ENCODE measurements around the gene MAP3K7CL. TPM values are rescaled to one million over a fixed set of nuclear protein-coding genes. Genes with fewer than 3 reads are reported as not detected.
A peak's percentile ranks its signal among the peaks of the same experiment; 100 is the strongest.

MAP3K7CL gene
- polyA plus RNA-seq, 1 donor (not counting 4 experiments of a cell fraction or from before 2014, with no cell fraction given), result 17.3 TPM

- H3K27ac ChIP-seq (ENCODE audit: control insufficient read depth, insufficient read depth, low read length), result no peak overlapping the region
- H3K4me1 ChIP-seq (ENCODE audit: control insufficient read depth, extremely low read depth, insufficient read depth, low read length), result peaks cover 21% of the 10 kb centered on the region
- no peak overlapping the region for H2AFZ ChIP-seq (ENCODE audit: control insufficient read depth, low read length)
- H3K27me3 ChIP-seq (ENCODE audit: control insufficient read depth, extremely low read depth, insufficient read depth, low read length), result no peaks in the 10 kb centered on the region
- H3K4me2 ChIP-seq (ENCODE audit: control insufficient read depth, extremely low read depth, insufficient read depth, low read depth, low read length), result no peak overlapping the region
- FAIRE-seq, result no peak
- no peaks in the 10 kb centered on the region for H3K9me1 ChIP-seq (ENCODE audit: control insufficient read depth, extremely low read depth, insufficient read depth, low read length)
- TF ChIP-seq EZH2 (IDR thresholded peaks at IDR 0.05; ENCODE audit: low read length), result no peak
- no peak for TF ChIP-seq CTCF (optimal IDR thresholded peaks at IDR 0.05 in 1 of 3, IDR thresholded peaks at IDR 0.05 in 1 of 3, conservative IDR thresholded peaks at IDR 0.05 in 1 of 3; ENCODE audit: extremely low read depth in 1 of 3, insufficient read depth in 2 of 3, low read length in 3 of 3)
- dilution Hi-C loops (cut with MboI; ENCODE audit: extremely low pct_ligation_motif_present, low sequenced_read_pairs), result no loop called here
- DNase-seq (ENCODE audit: low read depth, low spot score), result no peak
- no peaks in the 10 kb centered on the region for H3K36me3 ChIP-seq (ENCODE audit: control insufficient read depth in 2 of 2, extremely low read depth in 1 of 2, insufficient read depth in 2 of 2, low read length in 2 of 2)
- H3K9me3 ChIP-seq (ENCODE audit: control insufficient read depth, low read depth, low read length), result no peaks in the 10 kb centered on the region
- H3K4me3 ChIP-seq (ENCODE audit: control insufficient read depth in 2 of 3, extremely low read depth in 1 of 3, insufficient read depth in 2 of 3, low read depth in 1 of 3, low read length in 3 of 3), result no peak overlapping the region
- H3K79me2 ChIP-seq (ENCODE audit: control insufficient read depth, insufficient read depth, low read length), result no peaks in the 10 kb centered on the region
- no peaks in the 10 kb centered on the region for H4K20me1 ChIP-seq (ENCODE audit: control insufficient read depth, extremely low read depth, insufficient read depth, low read length)
- H3K9ac ChIP-seq (ENCODE audit: control insufficient read depth, extremely low read depth, insufficient read depth, low read length), result no peak overlapping the region
Measured at GRCh38 chr21:29172282-29172681, 41.8 kb downstream of the MAP3K7CL start.

DNA sequence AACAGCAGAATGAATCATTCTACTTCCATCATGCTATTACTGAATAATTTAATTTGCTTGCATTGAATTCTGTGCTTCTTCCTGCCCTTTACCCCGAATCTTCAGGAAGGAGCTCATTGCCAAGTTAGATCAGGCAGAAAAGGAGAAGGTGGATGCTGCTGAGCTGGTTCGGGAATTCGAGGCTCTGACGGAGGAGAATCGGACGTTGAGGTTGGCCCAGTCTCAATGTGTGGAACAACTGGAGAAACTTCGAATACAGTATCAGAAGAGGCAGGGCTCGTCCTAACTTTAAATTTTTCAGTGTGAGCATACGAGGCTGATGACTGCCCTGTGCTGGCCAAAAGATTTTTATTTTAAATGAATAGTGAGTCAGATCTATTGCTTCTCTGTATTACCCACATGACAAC is 44.2 kb downstream of the MAP3K7CL start:
- H3K4me3 ChIP-seq (ENCODE audit: control insufficient read depth in 2 of 3, extremely low read depth in 1 of 3, insufficient read depth in 2 of 3, low read depth in 1 of 3, low read length in 3 of 3), result no peak overlapping the region
- TF ChIP-seq EZH2 (IDR thresholded peaks at IDR 0.05; ENCODE audit: low read length), result no peak
- no peaks in the 10 kb centered on the region for H3K9me3 ChIP-seq (ENCODE audit: control insufficient read depth, low read depth, low read length)
- peak overlapping the region; percentile 25 for H3K4me2 ChIP-seq (ENCODE audit: control insufficient read depth, extremely low read depth, insufficient read depth, low read depth, low read length)
- no peak for FAIRE-seq
- peak overlapping the region; percentile 13 for H3K27ac ChIP-seq (ENCODE audit: control insufficient read depth, insufficient read depth, low read length)
- H3K9me1 ChIP-seq (ENCODE audit: control insufficient read depth, extremely low read depth, insufficient read depth, low read length), result no peaks in the 10 kb centered on the region
- peak overlapping the region; percentile 77 for H2AFZ ChIP-seq (ENCODE audit: control insufficient read depth, low read length)
- H3K4me1 ChIP-seq (ENCODE audit: control insufficient read depth, extremely low read depth, insufficient read depth, low read length), result peaks cover 19% of the 10 kb centered on the region
- H3K9ac ChIP-seq (ENCODE audit: control insufficient read depth, extremely low read depth, insufficient read depth, low read length), result peak overlapping the region; percentile 39
- H3K27me3 ChIP-seq (ENCODE audit: control insufficient read depth, extremely low read depth, insufficient read depth, low read length), result no peaks in the 10 kb centered on the region
- H3K36me3 ChIP-seq (ENCODE audit: control insufficient read depth in 2 of 2, extremely low read depth in 1 of 2, insufficient read depth in 2 of 2, low read length in 2 of 2), result no peaks in the 10 kb centered on the region
- H3K79me2 ChIP-seq (ENCODE audit: control insufficient read depth, insufficient read depth, low read length), result no peaks in the 10 kb centered on the region
- H4K20me1 ChIP-seq (ENCODE audit: control insufficient read depth, extremely low read depth, insufficient read depth, low read length), result no peaks in the 10 kb centered on the region
- dilution Hi-C loops (cut with MboI; ENCODE audit: extremely low pct_ligation_motif_present, low sequenced_read_pairs), result loop anchor here (5.0 kb wide), 1 partner anchor 68 kb away; no protein-coding TSS in a partner anchor
- DNase-seq (ENCODE audit: low read depth, low spot score), result no peak

Data from keratinocyte (primary cell).